HG03135 (cell line): ENCODE data around the gene FRS2.
A peak's percentile ranks its signal among the peaks of the same experiment; 100 is the strongest.
"Not testable (repeated sequence)": the region's sequence is repeated elsewhere in the genome, so short reads cannot be mapped to it uniquely, and the experiment has no call there.

Experiments
- ATAC-seq: cut with Tn5 transposase; IDR thresholded peaks from one replicate; pipeline ENCODE4 v1.9.1; 2021; ENCODE audit warnings: mild to moderate bottlenecking, moderate library complexity; ENCODE audit not compliant: unreplicated experiment

Gene FRS2

GRCh38 chr12:69470189-69471075, at the start of gene FRS2:
Gene FRS2 (plus strand): TSS chr12:69470388. CDS start chr12:69569031, 98,643 bp downstream.
- ATAC-seq: peak; percentile 95

GRCh38 chr12:69421548-69421947, 48.6 kb upstream of the FRS2 start:
- no peak for ATAC-seq

- ATAC-seq: no peak
These were observed 46.9 kb upstream of the FRS2 start for GRCh38 chr12:69423037-69423905.

GRCh38 chr12:69425417-69425816, 44.8 kb upstream of the FRS2 start:
- no peak for ATAC-seq

GRCh38 chr12:69428351-69429073, 41.7 kb upstream of the FRS2 start:
- no peak for ATAC-seq

- no peak for ATAC-seq
These were observed 39.1 kb upstream of the FRS2 start for GRCh38 chr12:69430942-69431590.

GRCh38 chr12:69431591-69432222, 38.5 kb upstream of the FRS2 start:
- ATAC-seq: no peak

- no peak for ATAC-seq
These were observed 36.5 kb upstream of the FRS2 start for GRCh38 chr12:69433653-69434052.

GRCh38 chr12:69435644-69436043, 34.5 kb upstream of the FRS2 start:
- ATAC-seq: no peak

- ATAC-seq: no peak
These were observed 33.1 kb upstream of the FRS2 start for GRCh38 chr12:69437073-69437472.

GRCh38 chr12:69438539-69438938, 31.6 kb upstream of the FRS2 start:
- no peak for ATAC-seq

- ATAC-seq: no peak
These were observed 30.2 kb upstream of the FRS2 start for GRCh38 chr12:69440016-69440415.

GRCh38 chr12:69440886-69441285, 29.3 kb upstream of the FRS2 start:
- ATAC-seq: no peak

GRCh38 chr12:69442894-69443293, 27.3 kb upstream of the FRS2 start:
- no peak for ATAC-seq

GRCh38 chr12:69443916-69444315, 26.3 kb upstream of the FRS2 start:
- no peak for ATAC-seq

GRCh38 chr12:69447892-69448291, 22.3 kb upstream of the FRS2 start:
- no peak for ATAC-seq

GRCh38 chr12:69452598-69453132, 17.5 kb upstream of the FRS2 start:
- ATAC-seq: not testable (repeated sequence)

GRCh38 chr12:69456239-69456638, 13.9 kb upstream of the FRS2 start:
- no peak for ATAC-seq

- no peak for ATAC-seq
These were observed 12.8 kb upstream of the FRS2 start for GRCh38 chr12:69457433-69457832.

- ATAC-seq: no peak
These were observed 10.7 kb upstream of the FRS2 start for GRCh38 chr12:69459477-69459876.
